IPS DF 19.7 (cell line): ENCODE results near the gene BRF1.
"Not testable (repeated sequence)": the region's sequence is repeated elsewhere in the genome, so short reads cannot be mapped to it uniquely, and the experiment has no call there.

Source experiments
- DNase-seq: peaks from one replicate; pipeline ENCODE4 v3.0.0-alpha.2; 2013; ENCODE audit warnings: low read depth, low spot score

BRF1 gene

GRCh38 chr14:105300542-105301102, at the start of gene BRF1:
BRF1 (minus strand) TSS chr14:105301001; CDS start chr14:105300629, 372 bp downstream.
- DNase-seq = no peak

GRCh38 chr14:105349992-105350391, 49.2 kb upstream of the BRF1 start:
- no peak for DNase-seq

- DNase-seq = no peak
Observed at GRCh38 chr14:105348945-105349699, 48.3 kb upstream of the BRF1 start.

GRCh38 chr14:105348169-105348944, 47.6 kb upstream of the BRF1 start:
- DNase-seq = no peak

- DNase-seq = no peak
Observed at GRCh38 chr14:105347587-105347968, 46.8 kb upstream of the BRF1 start.

- no peak for DNase-seq
Observed at GRCh38 chr14:105346876-105347586, 46.2 kb upstream of the BRF1 start.

GRCh38 chr14:105346200-105346533, 45.4 kb upstream of the BRF1 start:
- DNase-seq = no peak

GRCh38 chr14:105343194-105343593, 42.4 kb upstream of the BRF1 start:
- DNase-seq = no peak

- no peak for DNase-seq
Observed at GRCh38 chr14:105340821-105341733, 40.3 kb upstream of the BRF1 start.

GRCh38 chr14:105337966-105338741, 37.4 kb upstream of the BRF1 start:
- DNase-seq = no peak

- no peak for DNase-seq
Observed at GRCh38 chr14:105337433-105337832, 36.6 kb upstream of the BRF1 start.

- DNase-seq = no peak
Observed at GRCh38 chr14:105336477-105337287, 35.9 kb upstream of the BRF1 start.

GRCh38 chr14:105335735-105336476, 35.1 kb upstream of the BRF1 start:
- DNase-seq = no peak

GRCh38 chr14:105335231-105335542, 34.4 kb upstream of the BRF1 start:
- DNase-seq = not testable (repeated sequence)

- no peak for DNase-seq
Observed at GRCh38 chr14:105334383-105335230, 33.8 kb upstream of the BRF1 start.

GRCh38 chr14:105333613-105334364, 33.0 kb upstream of the BRF1 start:
- no peak for DNase-seq

GRCh38 chr14:105333020-105333490, 32.3 kb upstream of the BRF1 start:
- DNase-seq = no peak
